Astrocyte (in vitro differentiated cells and primary cell): ENCODE results near the gene SF3A2.

Source experiments
- CTCF ChIP-seq: IDR thresholded peaks from 2 replicates; pipeline ENCODE4 v1.5.1; 2011; ENCODE audit warnings: low read depth, mild to moderate bottlenecking, inconsistent platforms, low read length, moderate library complexity; ENCODE audit not compliant: insufficient read depth
- EZH2 ChIP-seq: IDR thresholded peaks from 2 replicates; pipeline ENCODE4 v1.6.1; 2012; ENCODE audit warnings: mild to moderate bottlenecking, low read length, inconsistent platforms; ENCODE audit not compliant: insufficient read depth

GRCh38 chr19:2195361-2195760 lies 41.3 kb upstream of the SF3A2 start:
- no peak for TF ChIP-seq CTCF
- no peak for TF ChIP-seq EZH2
